Pons (tissue), 1 donor: ENCODE measurements around the gene SOWAHD.
"Not testable (repeated sequence)": the region's sequence is repeated elsewhere in the genome, so short reads cannot be mapped to it uniquely, and the experiment has no call there.

Source experiments
- DNase-seq: peaks from one replicate; pipeline ENCODE4 v3.0.0-alpha.2; 2016; ENCODE audit warnings: low spot score

Gene SOWAHD

DNA sequence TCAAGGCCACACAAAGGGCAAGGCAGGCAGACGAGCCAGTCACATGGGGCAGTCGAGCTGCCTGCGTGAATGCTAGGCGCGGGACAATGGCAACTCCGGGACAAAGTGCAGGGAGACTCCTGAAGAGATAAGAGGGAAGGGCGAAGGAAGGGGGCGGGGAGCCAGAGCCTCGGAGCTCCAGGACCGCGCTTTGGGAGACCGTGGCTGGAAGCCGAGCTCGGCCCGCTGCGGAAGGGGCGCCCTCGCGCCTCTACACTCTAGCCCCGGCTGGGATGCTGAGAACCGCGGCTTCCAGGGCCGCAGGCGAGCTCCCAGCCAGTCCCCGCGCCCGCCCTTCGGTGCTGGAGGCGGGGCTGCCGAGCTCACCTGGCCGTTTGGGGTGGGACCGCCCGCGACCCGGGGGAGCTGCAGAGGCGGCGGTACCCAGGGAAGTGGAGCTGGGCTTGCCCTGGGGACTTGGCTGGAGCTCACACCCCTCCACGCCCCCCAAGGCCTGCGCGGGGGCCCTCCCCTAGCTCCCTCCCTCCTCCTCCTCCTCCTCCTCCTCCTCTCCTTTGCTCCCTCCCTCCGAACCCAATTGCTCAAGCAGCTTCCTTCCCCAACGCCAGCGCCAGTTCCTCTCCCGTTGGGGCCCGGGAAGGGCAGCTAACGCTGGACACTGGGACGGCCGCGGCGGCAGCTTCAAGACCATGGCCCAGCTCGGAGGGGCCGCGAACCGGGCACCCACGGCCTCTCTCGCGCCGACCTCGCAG lies at the start of gene SOWAHD:
Gene SOWAHD (plus strand): TSS at position 610 of the 752 bp plus-strand sequence. CDS start 80 bp downstream, at position 690.
- DNase-seq, result peak; percentile 28

- no peak for DNase-seq
These were observed 49.5 kb upstream of the SOWAHD start for GRCh38 chrX:119708936-119709335.

GRCh38 chrX:119709630-119710029 lies 48.8 kb upstream of the SOWAHD start:
- DNase-seq, result no peak

GRCh38 chrX:119721487-119721886 lies 36.9 kb upstream of the SOWAHD start:
- no peak for DNase-seq

- DNase-seq, result no peak
These were observed 36.5 kb upstream of the SOWAHD start for GRCh38 chrX:119721926-119722325.

GRCh38 chrX:119726900-119727555 lies 31.4 kb upstream of the SOWAHD start:
- DNase-seq, result no peak

GRCh38 chrX:119728487-119728886 lies 29.9 kb upstream of the SOWAHD start:
- DNase-seq, result no peak

DNA sequence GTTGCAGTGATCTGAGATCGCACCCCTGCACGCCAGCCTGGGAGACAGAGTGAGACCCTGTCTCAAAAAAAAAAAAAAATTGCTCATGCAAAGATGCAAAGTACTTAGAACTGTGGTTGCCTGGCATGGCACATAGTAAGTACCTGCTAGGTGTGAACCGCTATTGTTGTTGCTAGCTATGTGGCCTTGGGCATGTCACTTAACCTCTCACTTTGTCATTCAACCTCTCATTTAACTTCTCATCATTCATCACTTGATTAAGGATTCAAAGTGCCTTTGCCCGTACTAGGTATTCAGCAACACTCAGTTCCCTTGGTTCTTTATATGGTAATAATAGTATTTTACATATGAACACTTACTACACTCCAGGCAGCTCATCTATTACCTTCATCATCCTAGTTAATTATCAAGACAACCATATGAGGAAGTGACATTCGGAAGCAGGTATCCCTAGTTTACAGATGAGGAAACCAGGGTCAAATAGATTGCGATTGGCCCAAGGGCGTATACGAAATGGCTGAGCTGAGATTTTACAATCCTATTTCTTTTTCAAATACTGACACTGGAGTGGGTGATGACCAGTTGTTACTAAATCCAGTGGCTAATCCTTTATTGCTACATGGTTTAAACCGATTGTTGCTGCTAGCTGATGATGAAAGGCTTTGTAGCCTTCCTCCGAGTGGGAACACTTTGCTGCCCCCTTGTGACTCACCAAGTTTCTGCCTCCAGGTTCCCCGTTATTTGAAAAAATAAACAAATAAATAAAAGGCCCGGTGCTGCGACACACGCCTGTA lies 28.8 kb upstream of the SOWAHD start:
- DNase-seq, result peak; percentile 26

GRCh38 chrX:119734897-119735339 lies 23.5 kb upstream of the SOWAHD start:
- peak; percentile 59 for DNase-seq

GRCh38 chrX:119735467-119735866 lies 22.9 kb upstream of the SOWAHD start:
- DNase-seq, result no peak

DNA sequence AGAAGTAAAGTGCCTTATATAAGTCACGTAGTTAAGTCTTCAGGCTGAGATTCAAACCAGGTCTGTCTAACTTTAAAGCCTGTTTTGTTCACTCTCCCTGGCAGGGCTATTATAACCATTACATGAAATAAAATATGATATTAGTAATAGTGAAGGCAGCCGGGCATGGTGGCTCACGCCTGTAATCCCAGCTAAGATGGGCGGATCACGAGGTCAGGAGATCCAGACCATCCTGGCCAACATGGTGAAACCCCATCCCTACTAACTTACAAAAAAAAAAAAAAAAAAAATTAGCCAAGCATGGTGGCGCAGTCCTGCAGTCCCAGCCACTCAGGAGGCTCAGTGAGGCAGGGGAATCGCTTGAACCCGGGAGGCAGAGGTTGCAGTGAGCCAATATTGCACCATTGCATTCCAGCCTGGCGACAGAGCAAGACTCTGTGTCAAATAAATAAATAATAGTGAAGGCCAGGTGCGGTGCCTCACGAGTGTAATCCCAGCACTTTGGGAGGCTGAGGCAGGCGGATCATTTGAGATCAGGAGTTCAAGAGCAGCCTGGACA lies 22.1 kb upstream of the SOWAHD start:
- no peak for DNase-seq

- no peak for DNase-seq
These were observed 19.6 kb upstream of the SOWAHD start for GRCh38 chrX:119738742-119739141.

- no peak for DNase-seq
These were observed 13.0 kb upstream of the SOWAHD start for GRCh38 chrX:119745283-119745848.

- DNase-seq, result not testable (repeated sequence)
These were observed 8.3 kb upstream of the SOWAHD start for GRCh38 chrX:119750131-119750530.

GRCh38 chrX:119750751-119751150 lies 7.6 kb upstream of the SOWAHD start:
- not testable (repeated sequence) for DNase-seq

- no peak for DNase-seq
These were observed 5.4 kb upstream of the SOWAHD start for GRCh38 chrX:119753001-119753400.

GRCh38 chrX:119753639-119754257 lies 4.6 kb upstream of the SOWAHD start:
- peak; percentile 17 for DNase-seq

- DNase-seq, result peak; percentile 15
These were observed 2.3 kb upstream of the SOWAHD start for GRCh38 chrX:119755981-119756533.

DNA sequence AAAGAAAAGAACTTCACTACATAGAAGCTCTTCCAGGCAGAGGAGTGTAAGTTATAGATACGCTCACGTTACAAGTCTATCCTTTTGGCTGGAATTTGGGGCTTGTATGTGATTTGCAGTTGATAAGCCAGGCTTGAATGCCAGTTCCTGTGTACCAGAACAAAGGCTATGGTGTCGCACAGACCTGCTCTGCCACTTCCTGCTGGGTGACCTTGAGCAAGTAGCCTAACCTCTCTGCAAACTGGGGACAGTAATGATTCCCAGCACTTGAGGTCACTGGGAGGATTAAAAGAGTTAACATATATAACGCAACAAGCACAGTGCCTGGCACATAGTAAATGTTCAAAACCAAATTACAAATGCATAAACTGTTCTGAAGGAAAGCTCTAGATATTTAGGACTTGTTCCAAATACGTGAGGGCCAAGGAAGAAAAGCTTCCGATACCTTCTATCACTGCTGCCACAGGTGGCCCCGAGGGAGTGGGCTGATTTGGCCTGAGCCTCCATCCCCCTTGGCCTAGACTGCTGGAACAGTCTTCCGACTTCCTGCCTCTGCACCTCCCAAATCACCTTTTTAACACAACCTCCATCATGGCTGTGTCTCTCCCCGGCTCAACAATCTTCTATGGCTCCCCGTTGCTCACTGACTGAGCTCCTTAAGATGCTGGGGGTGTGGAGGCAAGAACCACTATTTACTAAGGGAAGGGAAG lies 1.3 kb upstream of the SOWAHD start:
- no peak for DNase-seq

- DNase-seq, result no peak
These were observed 776 bp upstream of the SOWAHD start for GRCh38 chrX:119757646-119757978.
